Immature natural killer cell (primary cell): ENCODE results near the gene LSM12. TPM values are rescaled to one million over a fixed set of nuclear protein-coding genes. Genes with fewer than 3 reads are reported as not detected.

ENCODE experiments used
- DNase-seq, 3 donors: peaks; one replicate each; pipeline ENCODE4 v3.0.0; 2022; ENCODE audit warnings: mixed read lengths in 1 of 3
- H3K27ac Mint-ChIP-seq, 6 donors: one replicate each; pipeline ENCODE4 v1.8.0; 2020; ENCODE audit warnings: mixed read lengths in 6 of 6, mild to moderate bottlenecking in 5 of 6, inconsistent platforms in 4 of 6, moderate library complexity in 3 of 6
- H3K27me3 Mint-ChIP-seq, 3 donors: one replicate each; pipeline ENCODE4 v1.8.0; 2020 to 2021; ENCODE audit warnings: low read depth in 3 of 3, mild to moderate bottlenecking in 3 of 3, mixed read lengths in 3 of 3, moderate library complexity in 3 of 3, inconsistent platforms in 1 of 3
- H3K36me3 Mint-ChIP-seq, 3 donors: one replicate each; pipeline ENCODE4 v1.8.0; 2020; ENCODE audit warnings: mixed read lengths in 3 of 3, inconsistent platforms in 2 of 3, mild to moderate bottlenecking in 2 of 3
- H3K4me1 Mint-ChIP-seq, 2 donors: one replicate each; pipeline ENCODE4 v1.8.0; 2020; ENCODE audit warnings: inconsistent platforms in 2 of 2, mild to moderate bottlenecking in 2 of 2, mixed read lengths in 2 of 2, moderate library complexity in 1 of 2
- H3K4me3 Mint-ChIP-seq, 5 donors: one replicate each; pipeline ENCODE4 v1.8.0; 2020; ENCODE audit warnings: mild to moderate bottlenecking in 5 of 5, mixed read lengths in 5 of 5, inconsistent platforms in 3 of 5, moderate library complexity in 3 of 5
- H3K9me3 Mint-ChIP-seq, 6 donors: one replicate each; pipeline ENCODE4 v1.8.0; 2020; ENCODE audit warnings: mild to moderate bottlenecking in 6 of 6, mixed read lengths in 6 of 6, inconsistent platforms in 4 of 6, moderate library complexity in 3 of 6
- polyA plus RNA-seq, 3 donors: library from polyadenylated mRNA; unstranded; fragments of 300-500 nt; fragmentation: Illumina TruSeq; gene quantifications; one replicate each; pipeline ENCODE4 v1.2.3, GENCODE V29; 2021

The LSM12 gene
- polyA plus RNA-seq, 3 donors from 2014 or later, result 56.5 to 82.6 (median 77.9) TPM

DNA sequence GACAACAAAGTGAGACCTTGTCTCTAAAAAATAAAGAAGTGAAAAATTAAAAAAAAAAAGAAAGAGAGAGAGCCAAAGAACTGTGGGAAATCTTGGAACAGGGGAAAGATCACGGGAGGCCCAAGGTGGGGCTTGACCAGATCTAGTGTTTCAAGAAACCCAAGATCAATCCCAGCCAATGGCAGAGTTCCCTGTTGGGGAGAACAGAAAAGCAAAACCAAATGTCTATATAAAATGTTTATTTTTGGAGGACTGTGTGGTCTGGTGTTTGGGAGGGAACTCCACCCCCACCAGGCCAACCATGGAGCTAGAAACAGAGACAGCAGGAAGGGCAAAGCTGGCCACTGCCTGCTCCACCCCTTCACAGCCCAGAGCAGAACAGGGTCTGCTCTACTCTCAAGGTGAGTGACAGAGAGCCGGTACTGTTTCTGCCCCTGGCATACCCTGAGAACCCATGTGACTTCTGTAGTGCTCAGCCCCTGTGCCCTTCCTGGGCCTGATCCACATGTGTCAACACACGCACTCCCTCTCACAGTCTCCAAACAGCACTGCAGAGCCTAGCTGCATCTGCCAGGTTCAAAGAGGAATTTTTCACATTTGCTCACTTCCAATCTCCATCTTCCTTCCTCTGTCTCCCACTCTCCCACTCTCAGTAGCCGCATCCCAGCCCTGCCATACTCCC lies 55.4 kb downstream of the LSM12 start:
- Mint-ChIP-seq H3K27me3 (peaks cover 0 to 9% (median 0%) of the 10 kb centered on the region in 3 donors), H3K4me1 (peaks cover 35 to 38% of the 10 kb centered on the region in 2 donors), H3K4me3 (peak overlapping the region in 2 of 5 donors; percentile 4 to 6), H3K27ac (peak overlapping the region in 3 of 6 donors; percentile 15 to 50 (median 26)), H3K9me3 (no peaks in the 10 kb centered on the region), H3K36me3 (peaks cover 0 to 9% (median 5%) of the 10 kb centered on the region in 3 donors)
- no peak for DNase-seq

DNA sequence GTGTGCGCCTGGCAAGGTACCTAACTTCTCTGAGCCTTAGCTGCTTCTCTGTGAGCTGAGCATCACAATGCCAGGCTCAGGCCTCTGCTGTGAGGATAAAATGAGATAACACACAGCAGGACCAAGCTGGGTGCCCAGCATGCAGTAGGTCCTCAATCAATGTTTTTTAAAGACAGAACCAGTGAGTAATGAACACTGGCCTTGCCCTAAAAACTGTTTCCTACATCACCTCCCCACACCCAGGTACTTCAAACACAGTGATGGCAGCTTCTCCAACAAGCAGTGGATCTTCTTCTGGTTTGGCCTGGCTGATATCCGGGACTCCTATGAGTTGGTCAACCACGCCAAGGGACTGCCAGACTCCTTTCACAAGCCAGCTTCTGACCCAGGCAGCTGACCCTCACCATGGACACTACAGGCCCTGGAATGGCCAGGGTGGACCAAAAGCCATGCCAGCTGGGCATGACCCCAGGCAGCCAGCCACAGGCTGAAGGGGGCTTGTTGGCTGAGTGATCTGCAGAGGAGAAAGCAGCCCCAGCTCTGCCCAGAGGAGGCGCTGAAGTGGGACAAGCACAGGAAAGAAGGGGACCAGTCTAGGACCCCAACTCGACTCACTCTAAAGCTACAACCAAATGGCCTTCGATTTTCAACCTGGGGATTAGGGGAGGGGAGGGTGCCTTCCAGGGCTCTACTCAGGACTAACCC lies 58.1 kb downstream of the LSM12 start:
- Mint-ChIP-seq H3K4me1 (peaks cover 24 to 26% of the 10 kb centered on the region in 2 donors), H3K36me3 (peaks cover 0 to 5% (median 4%) of the 10 kb centered on the region in 3 donors), H3K27me3 (peaks cover 0 to 11% (median 2%) of the 10 kb centered on the region in 3 donors), H3K27ac (peak overlapping the region in 3 of 6 donors; percentile 18 to 53 (median 34)), H3K4me3 (peak overlapping the region; percentile 84 to 91 (median 91)), H3K9me3 (no peaks in the 10 kb centered on the region)
- no peak for DNase-seq

DNA sequence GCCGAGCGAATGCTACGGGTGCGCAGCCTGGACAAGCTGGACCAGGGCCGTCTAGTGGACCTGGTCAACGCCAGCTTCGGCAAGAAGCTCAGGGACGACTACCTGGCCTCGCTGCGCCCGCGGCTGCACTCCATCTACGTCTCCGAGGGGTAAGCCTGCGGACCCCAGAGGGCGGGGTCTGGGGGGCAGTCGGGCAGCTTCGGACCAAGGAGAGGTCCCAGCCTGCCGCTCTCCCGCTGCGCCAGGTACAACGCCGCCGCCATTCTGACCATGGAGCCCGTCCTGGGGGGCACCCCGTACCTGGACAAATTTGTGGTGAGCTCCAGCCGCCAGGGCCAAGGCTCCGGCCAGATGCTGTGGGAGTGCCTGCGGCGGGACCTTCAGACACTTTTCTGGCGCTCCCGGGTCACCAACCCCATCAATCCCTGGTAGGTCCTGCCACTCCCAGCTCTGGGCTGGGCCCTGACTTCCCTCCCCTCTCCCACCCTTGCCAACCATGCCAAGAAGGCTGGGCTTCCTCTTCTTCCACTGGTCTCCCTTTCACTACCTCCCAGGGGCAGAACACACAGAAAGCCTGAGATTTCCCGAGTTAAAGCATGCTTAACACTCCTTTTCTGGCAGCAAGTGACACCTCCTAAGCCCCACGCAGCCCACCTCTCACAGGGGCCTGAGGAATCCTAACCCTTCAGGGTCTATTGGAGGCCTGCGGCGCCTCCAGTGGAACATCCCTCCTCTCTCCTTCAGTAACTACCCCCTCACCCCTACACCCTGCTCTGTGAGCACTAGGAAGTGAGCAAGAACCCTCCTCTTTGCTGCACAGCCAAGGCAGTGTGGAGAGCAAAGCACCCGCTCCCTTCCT lies 58.9 kb downstream of the LSM12 start:
- Mint-ChIP-seq H3K27me3 (peaks cover 0 to 11% (median 2%) of the 10 kb centered on the region in 3 donors), H3K4me1 (peaks cover 24 to 25% of the 10 kb centered on the region in 2 donors), H3K27ac (peak overlapping the region in 5 of 6 donors; percentile 53 to 87 (median 68)), H3K4me3 (peak overlapping the region; percentile 84 to 91 (median 91)), H3K9me3 (no peaks in the 10 kb centered on the region), H3K36me3 (peaks cover 0 to 5% (median 4%) of the 10 kb centered on the region in 3 donors)
- DNase-seq, result no peak

DNA sequence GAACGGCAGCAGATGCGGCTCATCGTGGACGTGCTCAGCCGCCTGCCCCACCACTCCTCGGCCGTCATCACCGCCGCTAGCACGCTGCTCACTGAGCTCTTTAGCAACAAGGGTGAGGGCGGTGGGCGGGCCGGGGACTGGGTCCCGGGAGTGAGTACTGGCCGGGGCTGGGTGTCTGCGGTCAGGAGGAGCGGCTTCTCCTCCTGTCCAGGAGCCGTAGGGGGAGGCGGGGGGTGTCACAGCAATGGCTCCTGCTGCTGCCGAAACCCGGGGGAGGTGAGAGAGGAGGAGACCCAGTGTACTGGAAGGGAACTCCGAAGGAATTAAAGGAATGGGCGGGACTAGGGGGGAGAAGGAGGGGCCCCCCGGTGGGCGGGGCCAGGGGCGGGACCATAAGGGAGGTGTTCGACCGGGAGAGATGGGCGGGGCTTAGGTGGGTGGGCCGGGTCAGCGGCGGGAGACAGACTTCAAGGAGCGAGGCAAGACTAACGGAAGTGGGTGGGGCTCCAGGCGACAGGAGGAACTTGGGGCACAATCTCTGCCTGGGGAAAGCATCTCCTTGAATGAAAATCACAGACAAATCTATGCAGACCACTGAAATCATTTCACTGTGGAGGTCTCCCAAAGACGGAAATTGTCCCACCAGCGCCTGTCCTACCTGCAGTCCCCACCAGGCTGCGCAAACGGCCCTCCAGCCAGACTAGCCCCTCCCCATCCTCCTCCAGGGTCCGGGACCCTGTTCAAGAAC lies 59.7 kb downstream of the LSM12 start:
- H3K4me1 Mint-ChIP-seq, result peaks cover 24 to 25% of the 10 kb centered on the region in 2 donors
- no peaks in the 10 kb centered on the region for H3K9me3 Mint-ChIP-seq

DNA sequence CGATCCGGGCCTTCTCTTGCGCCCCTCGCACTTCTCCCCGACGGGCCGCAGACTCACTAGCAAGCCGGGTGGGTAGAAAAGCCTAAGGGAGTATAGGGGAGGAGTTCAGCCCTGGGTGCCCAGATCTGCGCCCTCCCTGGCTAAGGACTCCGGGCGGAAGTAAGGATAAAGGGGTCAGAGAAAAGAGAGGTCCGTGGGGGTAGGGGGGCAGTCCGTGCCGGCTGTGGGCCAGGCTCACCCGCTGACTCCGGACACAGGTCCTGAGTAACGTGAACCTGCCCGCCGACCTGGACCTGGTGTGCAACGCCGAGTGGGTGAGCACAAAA lies 60.2 kb downstream of the LSM12 start:
- Mint-ChIP-seq H3K36me3 (no peaks in the 10 kb centered on the region), H3K9me3 (no peaks in the 10 kb centered on the region), H3K27me3 (peaks cover 0 to 13% (median 2%) of the 10 kb centered on the region in 3 donors), H3K27ac (peak overlapping the region; percentile 60 to 87 (median 79)), H3K4me3 (peak overlapping the region; percentile 84 to 91 (median 91)), H3K4me1 (peaks cover 21 to 24% of the 10 kb centered on the region in 2 donors)
- no peak for DNase-seq

More for the DNA sequence above, 59.7 kb downstream of the LSM12 start:
- DNase-seq, result peak; percentile 87 to 90 (median 90)
- peaks cover 0 to 5% (median 4%) of the 10 kb centered on the region in 3 donors for H3K36me3 Mint-ChIP-seq
- H3K27me3 Mint-ChIP-seq, result peaks cover 0 to 13% (median 2%) of the 10 kb centered on the region in 3 donors
- H3K4me3 Mint-ChIP-seq, result peak overlapping the region; percentile 84 to 91 (median 91)
- H3K27ac Mint-ChIP-seq, result peak overlapping the region; percentile 60 to 87 (median 79)

DNA sequence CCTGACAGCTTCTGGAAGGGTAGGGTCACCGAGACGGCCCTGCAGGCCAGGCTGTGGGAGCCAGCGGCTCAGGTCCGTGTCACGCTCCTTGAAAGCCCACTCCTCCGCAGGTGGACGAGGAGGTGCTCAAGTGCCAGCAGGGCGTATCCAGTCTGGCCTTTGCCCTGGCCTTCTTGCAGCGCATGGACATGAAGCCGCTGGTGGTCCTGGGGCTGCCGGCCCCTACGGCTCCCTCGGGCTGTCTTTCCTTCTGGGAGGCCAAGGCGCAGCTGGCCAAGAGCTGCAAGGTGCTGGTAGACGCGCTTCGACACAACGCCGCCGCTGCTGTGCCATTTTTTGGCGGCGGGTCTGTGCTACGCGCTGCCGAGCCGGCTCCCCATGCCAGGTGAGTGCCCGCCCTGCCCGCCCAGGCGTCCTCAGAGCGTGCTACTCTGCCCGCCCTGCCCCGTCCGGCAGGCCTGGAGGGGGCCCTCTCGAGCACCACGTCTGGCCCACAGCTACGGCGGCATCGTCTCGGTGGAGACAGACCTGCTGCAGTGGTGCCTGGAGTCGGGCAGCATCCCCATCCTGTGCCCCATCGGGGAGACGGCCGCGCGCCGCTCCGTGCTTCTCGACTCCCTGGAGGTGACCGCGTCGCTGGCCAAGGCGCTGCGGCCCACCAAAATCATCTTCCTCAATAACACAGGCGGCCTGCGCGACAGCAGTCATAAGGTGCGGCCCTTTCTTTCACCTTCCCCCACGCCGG lies 60.8 kb downstream of the LSM12 start:
- peaks cover 21 to 24% of the 10 kb centered on the region in 2 donors for H3K4me1 Mint-ChIP-seq
- peak overlapping the region; percentile 60 to 87 (median 79) for H3K27ac Mint-ChIP-seq
- peaks cover 0 to 18% (median 2%) of the 10 kb centered on the region in 3 donors for H3K27me3 Mint-ChIP-seq
- no peaks in the 10 kb centered on the region for H3K9me3 Mint-ChIP-seq
- H3K4me3 Mint-ChIP-seq, result peak overlapping the region; percentile 84 to 91 (median 91)
- peak; percentile 42 to 51 (median 46) for DNase-seq
- H3K36me3 Mint-ChIP-seq, result no peaks in the 10 kb centered on the region

DNA sequence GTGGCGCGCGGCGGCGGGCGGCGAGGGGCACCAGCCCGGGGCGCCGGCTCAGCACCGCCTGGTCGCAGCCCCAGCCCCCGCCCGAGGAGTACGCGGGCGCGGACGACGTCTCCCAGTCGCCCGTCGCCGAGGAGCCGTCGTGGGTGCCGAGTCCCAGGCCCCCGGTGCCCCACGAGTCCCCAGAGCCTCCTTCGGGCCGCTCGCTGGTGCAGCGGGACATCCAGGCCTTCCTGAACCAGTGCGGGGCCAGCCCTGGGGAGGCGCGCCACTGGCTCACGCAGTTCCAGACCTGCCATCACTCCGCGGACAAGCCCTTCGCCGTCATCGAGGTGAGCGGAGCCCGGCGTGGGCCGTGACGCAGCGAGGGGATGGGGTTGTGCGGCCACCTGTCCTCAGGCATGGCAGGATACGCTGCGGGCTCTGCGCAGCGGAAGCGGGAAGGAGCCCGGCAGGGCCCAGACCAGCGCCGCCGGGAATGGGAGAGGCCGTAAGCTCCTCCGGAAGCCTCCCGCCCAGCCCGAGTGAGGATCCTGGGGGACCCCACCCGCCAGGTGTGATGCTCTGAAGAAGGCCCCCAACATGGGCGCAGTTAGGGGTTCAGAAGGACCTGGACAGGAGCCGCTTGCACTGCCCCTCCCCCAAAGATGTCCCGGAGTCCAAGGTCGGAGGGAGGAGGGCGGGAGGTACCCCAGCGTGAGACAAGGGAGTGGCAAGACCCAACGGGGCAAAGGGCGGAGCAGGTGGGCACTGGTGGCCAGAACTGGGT lies 61.5 kb downstream of the LSM12 start:
- DNase-seq, result peak in 2 of 3 donors; percentile 14 to 15
- H3K36me3 Mint-ChIP-seq, result no peaks in the 10 kb centered on the region
- no peaks in the 10 kb centered on the region for H3K9me3 Mint-ChIP-seq
- H3K27me3 Mint-ChIP-seq, result peaks cover 0 to 18% (median 6%) of the 10 kb centered on the region in 3 donors
- peak overlapping the region in 3 of 5 donors; percentile 47 to 91 (median 61) for H3K4me3 Mint-ChIP-seq
- peak overlapping the region in 1 of 6 donors; percentile 22 for H3K27ac Mint-ChIP-seq
- peaks cover 21 to 24% of the 10 kb centered on the region in 2 donors for H3K4me1 Mint-ChIP-seq

DNA sequence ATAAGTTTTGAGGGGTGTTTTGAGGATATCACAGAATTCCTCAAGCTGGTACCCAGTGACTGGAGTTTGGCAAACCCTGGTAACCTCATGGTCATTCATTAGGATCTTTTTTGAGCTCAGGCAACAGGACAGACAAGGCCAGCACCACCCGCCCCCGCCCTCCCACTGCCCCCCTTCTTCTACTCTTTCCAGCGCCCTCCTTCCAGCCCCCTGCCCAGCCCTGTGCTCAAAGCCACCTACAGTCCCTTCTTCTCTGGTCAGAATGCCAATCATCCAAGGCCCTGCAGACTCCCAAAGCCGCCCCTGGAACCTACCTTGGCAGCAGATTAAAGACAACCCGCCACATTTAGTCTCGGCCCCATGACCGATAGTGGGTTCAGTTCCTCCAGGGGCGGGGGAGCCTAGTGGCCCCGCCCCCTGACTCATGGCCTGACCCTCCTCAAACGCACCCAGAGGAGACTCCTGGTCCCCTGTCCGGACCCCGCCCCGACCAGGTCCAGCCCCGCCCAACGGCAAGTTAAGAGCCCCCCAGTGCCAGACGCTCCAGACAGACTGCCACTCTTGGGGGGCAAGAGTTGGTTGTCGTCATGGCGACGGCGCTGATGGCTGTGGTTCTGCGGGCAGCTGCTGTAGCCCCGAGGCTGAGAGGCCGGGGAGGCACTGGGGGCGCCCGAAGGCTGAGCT lies 62.3 kb downstream of the LSM12 start, which contains the start of gene NAGS:
Gene NAGS (plus strand): TSS at position 546 of the 684 bp plus-strand sequence. CDS start 42 bp downstream, at position 588.
- Mint-ChIP-seq H3K27me3 (peaks cover 1 to 18% (median 10%) of the 10 kb centered on the region in 3 donors), H3K9me3 (no peaks in the 10 kb centered on the region), H3K27ac (peak within 1 kb of the TSS in 1 of 6 donors; percentile 22), H3K4me1 (peaks cover 21 to 24% of the 10 kb centered on the region in 2 donors), H3K36me3 (no peaks in the 10 kb centered on the region), H3K4me3 (peak within 1 kb of the TSS; percentile 15 to 91 (median 49))
- DNase-seq, result peak; percentile 23 to 32 (median 23)

DNA sequence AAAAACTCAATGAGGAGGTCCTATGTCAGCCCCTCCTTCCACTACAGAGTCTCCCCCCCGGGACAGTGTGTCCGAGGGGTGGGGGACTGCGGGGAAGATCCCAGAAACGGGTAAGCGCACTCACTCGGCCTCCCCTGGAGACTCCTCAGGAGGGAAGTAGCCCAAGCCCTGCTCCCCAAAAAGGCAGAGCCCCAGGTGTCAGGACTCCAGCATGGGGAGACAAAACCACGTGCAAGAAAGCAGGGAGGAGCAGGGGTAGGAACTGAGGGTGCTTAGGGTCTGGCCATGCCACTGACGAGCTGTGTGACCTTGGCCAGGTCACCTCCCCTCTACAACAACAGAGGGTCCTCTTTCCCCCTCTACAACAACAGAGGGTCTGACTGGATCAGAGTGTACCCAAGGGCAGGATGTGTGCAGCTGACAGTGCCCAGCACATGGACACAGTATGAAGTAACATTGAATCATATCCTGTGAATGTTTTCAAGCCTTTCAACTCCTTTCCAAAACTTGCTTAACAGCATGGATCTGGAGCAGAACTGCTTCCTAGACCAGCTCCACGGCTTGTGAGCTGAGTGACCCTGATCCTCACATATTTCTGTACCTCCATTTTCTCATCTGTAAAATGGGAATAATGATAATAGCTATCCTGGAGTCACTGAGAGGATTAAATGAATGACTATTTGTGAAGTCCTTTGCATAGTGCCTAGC lies 64.2 kb downstream of the LSM12 start:
- H3K9me3 Mint-ChIP-seq, result no peaks in the 10 kb centered on the region
- no peaks in the 10 kb centered on the region for H3K36me3 Mint-ChIP-seq
- H3K27me3 Mint-ChIP-seq, result peaks cover 7 to 13% (median 10%) of the 10 kb centered on the region in 3 donors
- no peak overlapping the region for H3K27ac Mint-ChIP-seq
- DNase-seq, result no peak
- peaks cover 13% of the 10 kb centered on the region in 2 donors for H3K4me1 Mint-ChIP-seq
- no peak overlapping the region for H3K4me3 Mint-ChIP-seq

DNA sequence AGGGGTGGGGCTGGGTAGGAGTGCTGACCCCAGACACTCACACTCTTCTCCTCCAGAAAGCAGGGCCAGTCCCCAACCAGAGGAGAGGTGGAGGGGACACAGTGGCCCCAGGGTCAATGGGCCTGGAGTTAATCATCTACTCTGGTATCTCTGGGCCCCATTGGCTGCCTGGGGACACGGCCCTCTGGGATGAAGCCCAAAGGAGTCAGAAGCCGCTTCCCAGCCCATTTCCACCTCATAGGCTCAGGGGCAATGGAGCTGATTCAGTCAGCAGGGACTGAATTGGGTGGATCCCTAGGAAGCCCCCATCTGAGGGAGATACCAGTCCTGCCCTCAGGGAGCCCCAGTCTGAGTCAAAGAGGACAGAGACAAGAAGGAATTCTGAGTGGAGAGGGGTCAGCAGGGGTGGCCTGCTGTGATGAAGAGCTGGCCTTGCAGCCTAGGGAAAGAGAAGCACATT lies 65.0 kb downstream of the LSM12 start:
- Mint-ChIP-seq H3K36me3 (no peaks in the 10 kb centered on the region), H3K27me3 (peaks cover 8 to 15% (median 10%) of the 10 kb centered on the region in 3 donors), H3K4me3 (no peak overlapping the region)

More for the DNA sequence above, 65.0 kb downstream of the LSM12 start:
- Mint-ChIP-seq H3K4me1 (peaks cover 6 to 8% of the 10 kb centered on the region in 2 donors), H3K27ac (no peak overlapping the region), H3K9me3 (no peaks in the 10 kb centered on the region)
- DNase-seq, result no peak
